Choroid plexus epithelial cell (primary cell): ENCODE measurements around the gene ZNF782.
"Not testable (repeated sequence)": the region's sequence is repeated elsewhere in the genome, so short reads cannot be mapped to it uniquely, and the experiment has no call there.

Experiments used
- DNase-seq: peaks from one replicate; pipeline ENCODE4 v3.0.0-alpha.2; 2010; ENCODE audit warnings: low read depth
- H3K4me3 ChIP-seq: 2 replicates; pipeline ENCODE4 v1.5.1; 2011; ENCODE audit warnings: low read depth, mild to moderate bottlenecking, control low read depth, low read length, moderate library complexity
- CTCF ChIP-seq: conservative IDR thresholded peaks from 2 replicates; pipeline ENCODE4 v1.5.1; 2011; ENCODE audit warnings: low read depth, mild to moderate bottlenecking, control low read depth, inconsistent platforms, low read length, moderate library complexity

The ZNF782 gene

DNA sequence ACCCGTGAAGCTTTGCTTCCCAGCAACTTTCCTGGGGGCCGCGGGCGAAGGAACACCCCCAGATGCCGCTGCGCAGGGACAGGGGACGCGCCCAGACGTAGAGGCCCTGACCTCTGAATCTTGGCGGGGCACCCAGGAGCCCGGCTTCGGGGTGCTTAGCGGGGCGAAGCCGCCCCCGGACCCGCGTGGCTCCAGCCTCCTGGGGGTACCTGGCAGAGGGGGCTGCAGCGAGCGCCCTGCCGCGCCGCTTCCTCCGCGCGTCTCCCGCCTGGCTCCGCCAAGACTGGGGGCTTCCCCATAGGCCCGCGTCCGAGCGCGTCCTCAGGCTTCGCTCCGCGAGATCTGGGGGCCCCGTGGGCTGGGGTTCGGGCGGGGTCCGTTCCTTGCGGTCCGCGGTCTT, 23.0 kb upstream of the ZNF782 start:
- peak overlapping the region; percentile 45 for H3K4me3 ChIP-seq
- no peak for TF ChIP-seq CTCF
- DNase-seq, result no peak

GRCh38 chr9:96875461-96876142, 21.3 kb upstream of the ZNF782 start:
- peak overlapping the region; percentile 67 for H3K4me3 ChIP-seq
- TF ChIP-seq CTCF, result peak; percentile 45
- peak; percentile 85 for DNase-seq

DNA sequence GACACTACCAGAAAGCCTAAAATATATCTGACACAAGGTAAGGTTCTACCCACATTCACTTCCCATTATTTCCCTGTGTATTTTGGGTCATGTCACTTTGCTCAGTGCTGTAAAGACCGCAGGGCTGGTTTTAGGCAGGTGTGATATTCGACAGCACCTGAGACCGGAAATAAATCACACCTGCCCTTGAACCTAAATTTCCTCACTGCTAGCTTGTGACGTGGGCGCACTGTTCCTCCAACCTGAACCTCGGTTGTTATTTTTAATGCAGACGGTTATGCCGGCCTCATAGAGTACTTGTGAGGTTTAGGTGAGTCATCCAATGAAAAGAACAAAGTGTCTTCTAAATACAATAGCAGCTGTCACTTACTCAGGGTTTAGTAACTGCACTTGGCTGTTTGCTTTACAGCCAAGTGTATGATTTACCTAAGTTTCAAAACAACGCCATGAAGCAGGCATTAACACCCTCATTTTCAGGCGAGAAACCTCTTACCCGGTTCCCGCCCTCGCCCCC, 20.7 kb upstream of the ZNF782 start:
- peak overlapping the region; percentile 67 for H3K4me3 ChIP-seq
- DNase-seq, result peak; percentile 53
- no peak for TF ChIP-seq CTCF

DNA sequence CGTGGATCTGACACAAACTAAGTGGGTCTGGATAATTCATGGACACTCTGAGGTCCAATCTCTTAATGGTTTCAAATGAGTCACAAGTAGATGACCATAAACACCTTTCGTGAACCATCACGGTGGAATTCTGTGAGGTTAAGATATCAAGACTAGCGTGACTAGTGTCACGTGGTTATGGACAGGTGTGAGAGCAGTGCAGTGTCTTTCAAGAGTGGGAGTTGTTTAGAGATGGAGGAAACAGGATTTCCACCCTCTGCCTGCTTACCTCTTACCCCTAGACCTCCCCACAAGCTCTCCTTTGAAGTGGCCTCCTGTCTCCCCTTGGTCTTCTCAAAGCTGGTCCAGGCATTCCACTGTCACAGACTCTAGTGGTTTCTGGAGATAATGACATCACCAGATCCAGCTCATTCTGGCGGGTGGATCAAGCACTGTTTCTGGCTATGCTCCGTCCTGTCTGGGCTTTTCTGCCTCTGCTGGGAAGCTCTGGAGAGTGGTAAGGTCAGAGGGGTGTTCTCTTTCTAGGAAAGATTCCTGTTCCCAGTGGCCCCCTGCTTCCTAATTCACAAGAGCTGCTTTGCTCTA, 20.0 kb upstream of the ZNF782 start:
- no peak for DNase-seq
- no peak for TF ChIP-seq CTCF
- no peak overlapping the region for H3K4me3 ChIP-seq

- TF ChIP-seq CTCF, result no peak
- H3K4me3 ChIP-seq, result no peak overlapping the region
- no peak for DNase-seq
These were observed 16.9 kb upstream of the ZNF782 start for GRCh38 chr9:96871176-96871575.

GRCh38 chr9:96868709-96869108, 14.4 kb upstream of the ZNF782 start:
- TF ChIP-seq CTCF, result no peak
- H3K4me3 ChIP-seq, result no peak overlapping the region
- no peak for DNase-seq

GRCh38 chr9:96867079-96867804, 12.9 kb upstream of the ZNF782 start:
- no peak for DNase-seq
- TF ChIP-seq CTCF, result no peak
- no peak overlapping the region for H3K4me3 ChIP-seq

GRCh38 chr9:96865240-96865639, 10.9 kb upstream of the ZNF782 start:
- not testable (repeated sequence) for DNase-seq, H3K4me3 ChIP-seq
